HG02840 (cell line): ENCODE data around the gene LPP.

Experiments used
- ATAC-seq: cut with Tn5 transposase; IDR thresholded peaks from one replicate; pipeline ENCODE4 v1.9.1; 2021; ENCODE audit warnings: mild to moderate bottlenecking, moderate library complexity, moderate number of reproducible peaks; ENCODE audit not compliant: unreplicated experiment, low FRiP score

LPP gene

GRCh38 chr3:188641076-188641475 lies 487.1 kb downstream of the LPP start:
- ATAC-seq = no peak

GRCh38 chr3:188643736-188644135 lies 489.8 kb downstream of the LPP start:
- no peak for ATAC-seq

DNA sequence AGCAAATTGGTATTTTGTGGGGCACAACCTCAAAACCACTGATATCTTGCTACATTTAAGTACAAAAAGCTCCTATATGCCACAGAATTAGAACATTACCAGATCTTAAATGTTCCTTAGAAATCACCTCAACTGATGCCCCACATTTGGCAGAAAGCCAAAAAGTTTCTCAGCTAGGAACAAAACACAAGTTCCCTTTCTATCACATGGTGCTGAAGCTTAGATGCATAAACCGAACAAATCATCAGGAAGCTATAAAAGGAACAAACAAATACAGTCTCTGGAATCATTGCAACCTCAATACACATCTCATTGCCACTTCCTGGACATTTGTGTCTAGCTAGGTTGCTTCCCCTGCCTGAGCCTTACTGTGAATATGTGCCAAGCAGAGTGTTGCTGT lies 492.6 kb downstream of the LPP start:
- ATAC-seq = no peak

- no peak for ATAC-seq
Measured at GRCh38 chr3:188647237-188647636, 493.3 kb downstream of the LPP start.

DNA sequence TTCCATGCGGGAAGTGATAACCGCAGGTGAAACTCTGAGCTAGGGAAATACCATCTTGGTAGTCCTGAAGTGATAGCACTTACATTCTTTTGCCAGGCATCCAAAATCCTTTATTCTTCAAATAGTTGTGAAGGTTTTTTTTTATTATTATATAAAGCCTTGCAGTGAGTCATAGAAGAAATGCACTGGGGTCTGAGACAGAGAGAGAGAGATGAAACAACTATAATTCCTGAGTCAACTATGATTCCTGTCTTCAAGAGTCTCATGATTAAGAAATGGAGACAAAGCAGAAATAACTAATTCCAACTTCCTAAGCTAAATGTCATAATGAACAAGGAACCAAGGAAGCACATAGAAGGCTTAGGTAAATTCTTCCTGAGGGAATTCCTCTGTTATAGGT lies 495.6 kb downstream of the LPP start:
- no peak for ATAC-seq

GRCh38 chr3:188656196-188656982 lies 502.4 kb downstream of the LPP start:
- no peak for ATAC-seq

DNA sequence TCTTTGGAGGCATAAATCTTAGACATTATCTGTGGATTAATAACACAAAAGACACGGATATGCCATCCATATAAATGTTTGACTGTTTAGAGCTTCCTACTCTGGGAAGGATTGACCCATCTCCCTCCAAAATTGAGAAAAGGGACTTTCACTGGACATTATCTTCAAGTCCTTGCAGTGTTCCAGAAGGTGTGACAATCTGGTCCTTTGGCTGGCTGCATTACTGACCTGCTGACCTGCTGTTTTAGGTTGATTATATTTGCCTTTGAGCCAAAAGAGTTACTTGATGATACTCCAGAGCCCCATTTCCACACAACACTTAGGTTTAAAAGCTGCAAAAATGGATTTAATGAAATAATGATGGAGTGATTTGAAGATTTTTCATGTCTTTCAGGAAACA lies 504.6 kb downstream of the LPP start:
- no peak for ATAC-seq

GRCh38 chr3:188659449-188660090 lies 505.6 kb downstream of the LPP start:
- ATAC-seq = no peak

DNA sequence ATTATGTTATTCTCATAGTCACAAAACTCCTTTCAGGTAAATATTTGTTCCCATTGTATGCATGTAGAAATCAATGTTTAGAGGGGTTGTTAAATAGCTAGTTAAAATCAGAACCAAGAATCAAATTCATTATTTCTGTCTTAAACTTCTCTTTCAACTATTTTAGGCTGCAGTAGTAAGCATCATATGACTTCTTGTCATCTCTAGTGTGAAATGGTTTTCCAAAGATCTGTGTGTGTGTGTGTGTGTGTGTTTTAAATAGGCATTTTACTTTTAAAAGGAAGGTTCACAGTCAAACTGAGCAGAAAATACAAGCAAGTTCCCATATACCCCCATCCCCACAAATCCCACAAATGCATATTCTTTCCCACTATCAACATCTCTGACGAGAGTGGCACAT lies 506.5 kb downstream of the LPP start:
- no peak for ATAC-seq

DNA sequence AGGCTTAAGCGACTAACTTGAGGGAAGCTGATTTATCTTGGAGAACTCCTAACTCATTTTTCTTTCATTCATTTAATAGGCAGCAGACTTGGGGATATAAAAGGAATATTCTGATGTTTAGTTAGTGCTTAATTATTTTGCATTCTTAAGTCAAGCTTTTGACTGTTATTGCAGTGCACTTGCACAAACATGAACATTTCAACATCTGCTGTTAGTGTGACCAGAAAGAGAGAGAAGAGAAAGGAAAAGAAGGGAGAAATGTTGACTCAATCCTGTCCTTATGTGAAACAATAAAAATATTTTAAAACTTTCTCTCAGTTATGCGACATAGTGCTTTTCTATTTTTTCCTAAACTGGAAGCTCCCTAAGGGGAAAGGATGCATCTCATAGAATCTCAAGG lies 507.8 kb downstream of the LPP start:
- no peak for ATAC-seq

DNA sequence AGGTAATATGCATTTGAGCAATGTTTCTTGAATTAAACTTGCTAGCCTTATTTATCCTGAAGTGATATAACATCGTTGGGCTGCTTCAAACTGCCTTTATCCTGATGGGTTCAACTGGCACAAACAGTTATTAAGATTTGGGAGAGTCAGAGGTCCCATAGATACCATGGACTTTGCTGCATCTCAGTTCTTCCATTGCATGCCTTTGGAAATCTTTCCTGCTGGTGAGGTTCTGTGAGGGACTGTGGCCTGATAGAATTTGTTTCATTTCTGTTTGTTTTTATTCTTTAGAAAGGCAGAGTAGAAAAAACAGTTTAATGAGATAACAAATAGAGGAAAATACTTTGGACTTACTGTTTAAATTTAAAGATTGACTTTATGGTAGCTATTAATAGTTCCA lies 508.3 kb downstream of the LPP start:
- ATAC-seq = no peak

DNA sequence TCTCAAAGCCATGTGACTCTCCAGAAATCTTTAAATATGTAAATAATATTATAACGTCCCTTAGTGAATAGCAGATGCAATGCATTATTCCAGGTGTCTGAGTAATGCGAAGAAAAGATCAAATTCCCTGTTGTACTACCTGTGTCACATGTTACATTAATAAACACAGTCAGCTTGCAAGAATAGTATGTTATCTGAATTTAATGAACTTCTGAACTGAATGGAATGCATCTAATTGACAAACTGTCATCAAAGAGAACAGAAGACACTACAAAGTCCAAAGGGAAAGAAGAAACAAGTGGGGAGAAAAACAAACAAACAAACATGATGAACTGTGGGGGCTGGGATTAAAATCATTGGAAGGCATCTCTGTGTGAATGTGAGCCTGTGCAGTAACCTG lies 508.8 kb downstream of the LPP start:
- ATAC-seq = no peak

DNA sequence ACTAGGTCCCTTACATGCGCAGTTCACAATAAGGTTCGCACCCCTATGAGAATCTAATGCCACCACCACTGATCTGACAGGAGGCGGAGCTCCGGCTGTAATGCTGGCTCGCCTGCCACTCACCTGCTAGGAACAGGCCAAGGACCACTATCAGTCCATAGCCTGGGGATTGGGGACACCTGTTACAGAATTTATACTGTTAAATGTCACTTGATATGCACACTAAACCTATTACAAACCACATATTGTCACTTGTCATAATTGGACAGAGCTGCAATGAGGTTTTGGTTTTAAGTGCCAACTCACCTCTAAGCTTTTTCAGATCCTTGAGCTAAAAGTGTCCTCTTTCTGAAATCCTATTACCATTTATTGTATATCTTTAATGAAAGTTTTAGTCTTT lies 509.9 kb downstream of the LPP start:
- no peak for ATAC-seq

DNA sequence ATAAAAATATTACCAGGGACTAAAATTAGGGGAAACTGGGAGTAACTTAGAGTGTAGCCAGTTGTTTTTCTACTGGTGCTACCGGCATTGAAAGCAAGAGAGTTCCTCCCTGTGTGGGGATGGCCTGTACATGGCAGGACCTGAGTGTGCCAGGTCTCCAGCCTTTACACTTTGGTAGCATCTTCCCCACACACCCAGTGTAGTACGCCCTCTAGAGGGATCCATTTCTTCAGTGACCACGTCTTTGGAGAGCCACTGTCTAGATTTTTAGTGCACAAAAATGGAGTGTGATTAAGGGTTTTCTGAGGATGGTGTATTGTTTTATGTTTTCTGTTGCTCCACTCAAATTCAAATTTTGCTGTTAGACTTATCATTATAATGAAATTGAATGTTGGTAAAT lies 510.8 kb downstream of the LPP start:
- no peak for ATAC-seq

DNA sequence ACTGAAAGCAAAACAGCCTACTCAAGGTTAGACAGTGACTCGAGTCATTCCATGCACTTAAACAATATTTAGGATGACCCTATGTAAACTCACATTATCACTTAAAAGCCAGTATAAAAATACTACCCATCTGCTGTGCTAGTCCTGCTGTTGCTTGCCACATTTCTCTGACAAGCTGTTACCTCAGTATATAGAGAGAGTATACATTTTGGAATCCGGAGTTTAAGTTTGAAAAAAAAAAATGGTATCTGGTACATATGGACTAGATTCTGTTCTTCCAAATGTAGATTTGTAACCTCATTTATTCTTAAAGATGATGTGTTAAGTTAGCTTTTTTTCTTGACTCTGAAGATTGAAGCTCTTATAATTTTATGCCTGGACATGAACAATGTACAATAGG lies 514.0 kb downstream of the LPP start:
- ATAC-seq = no peak

GRCh38 chr3:188670446-188670845 lies 516.5 kb downstream of the LPP start:
- ATAC-seq = no peak

DNA sequence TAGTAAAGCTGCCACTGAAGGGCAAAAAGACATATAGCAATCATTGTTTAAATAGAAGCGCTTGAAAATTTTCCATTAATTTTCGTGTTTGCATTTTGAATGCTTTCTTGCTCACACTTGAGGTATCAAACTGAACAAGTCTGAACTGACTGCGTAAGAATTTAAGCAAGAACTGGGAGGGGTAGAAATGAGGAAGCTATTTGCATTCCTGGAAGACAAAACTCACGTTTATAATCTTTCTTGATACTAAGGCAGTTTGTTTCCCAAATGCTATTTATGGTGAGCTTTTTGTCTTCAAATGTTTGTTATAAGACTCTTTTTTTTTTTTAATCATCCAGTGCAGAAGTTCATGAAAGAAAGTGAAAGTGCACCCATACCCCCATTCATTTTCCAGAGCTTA lies 518.0 kb downstream of the LPP start:
- no peak for ATAC-seq

- no peak for ATAC-seq
Measured at GRCh38 chr3:188672840-188673239, 518.9 kb downstream of the LPP start.

- no peak for ATAC-seq
Measured at GRCh38 chr3:188673646-188674186, 519.8 kb downstream of the LPP start.

GRCh38 chr3:188674595-188674994 lies 520.6 kb downstream of the LPP start:
- no peak for ATAC-seq

GRCh38 chr3:188677344-188677743 lies 523.4 kb downstream of the LPP start:
- ATAC-seq = no peak

GRCh38 chr3:188680189-188680588 lies 526.2 kb downstream of the LPP start:
- ATAC-seq = no peak
